ENCODE results near the gene CDKN1C. TPM values are rescaled to one million over a fixed set of nuclear protein-coding genes. Genes with fewer than 3 reads are reported as not detected.
"Not testable (repeated sequence)": the region's sequence is repeated elsewhere in the genome, so short reads cannot be mapped to it uniquely, and the experiment has no call there.

CDKN1C gene
- total RNA-seq, 1 experiment from 2014 or later, result 18.7 TPM

DNA sequence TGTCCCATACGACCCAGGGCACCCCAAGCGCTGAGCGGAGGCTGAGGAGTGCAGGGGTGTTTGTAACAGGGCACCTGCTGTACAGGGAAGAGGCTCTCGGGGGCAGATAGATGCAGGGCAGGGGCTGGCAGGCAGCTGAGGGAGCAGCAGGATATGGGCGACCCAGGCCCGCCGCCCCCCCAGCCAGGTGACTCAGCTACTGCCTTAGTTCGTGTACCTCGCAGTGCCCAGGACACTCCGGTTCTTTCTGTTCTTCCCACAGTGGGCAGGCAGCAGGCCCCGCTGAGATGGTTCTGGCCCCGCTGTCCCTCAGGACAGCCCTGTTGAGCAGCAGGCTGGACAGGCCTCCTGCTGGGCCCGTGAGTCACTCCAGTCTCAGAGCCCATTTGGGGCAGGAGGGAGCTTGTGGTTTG lies 27.4 kb upstream of the CDKN1C start:
- no peak for DNase-seq (ENCODE audit: low read depth, low spot score)
- in situ Hi-C loops (cut with HindIII; ENCODE audit: low pct_unique_long_range_greater_than_20kb, low sequenced_read_pairs), result no loop called here

- no peak for DNase-seq (ENCODE audit: low read depth, low spot score)
- in situ Hi-C loops (cut with HindIII; ENCODE audit: low pct_unique_long_range_greater_than_20kb, low sequenced_read_pairs), result no loop called here
Measured at GRCh38 chr11:2912498-2912897, 26.9 kb upstream of the CDKN1C start.

DNA sequence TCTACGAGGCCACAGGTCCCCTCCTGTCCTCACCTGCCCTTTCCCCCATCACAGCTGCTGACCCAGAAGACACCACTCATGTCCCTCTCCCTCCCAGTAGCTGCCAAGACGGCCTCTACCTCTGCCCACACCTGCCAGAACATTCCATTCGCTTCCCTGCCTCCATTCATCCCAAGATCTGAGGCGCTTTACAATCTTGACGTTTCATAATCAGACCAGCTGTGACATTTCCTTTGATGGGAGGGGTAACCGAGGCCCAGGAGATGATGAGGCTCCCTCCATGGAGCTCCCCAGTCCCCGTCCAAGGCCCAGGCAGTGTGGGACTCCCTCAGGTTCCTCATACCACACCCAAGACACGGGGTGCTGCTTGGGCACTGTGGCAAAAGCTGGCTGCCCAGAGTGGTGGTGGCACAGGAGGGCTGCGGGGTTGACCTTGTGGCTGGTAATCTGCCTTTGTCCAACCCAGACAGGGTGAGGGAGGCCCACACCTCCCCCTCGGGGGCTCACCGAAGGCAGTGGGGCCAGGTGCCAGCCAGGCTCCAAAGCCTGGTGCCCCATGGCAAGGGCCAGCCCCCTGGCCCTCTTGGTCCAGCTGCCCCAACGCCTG lies 26.3 kb upstream of the CDKN1C start:
- in situ Hi-C loops (cut with HindIII; ENCODE audit: low pct_unique_long_range_greater_than_20kb, low sequenced_read_pairs), result no loop called here

GRCh38 chr11:2911088-2911784 lies 25.7 kb upstream of the CDKN1C start:
- no peak for DNase-seq (ENCODE audit: low read depth, low spot score)
- in situ Hi-C loops (cut with HindIII; ENCODE audit: low pct_unique_long_range_greater_than_20kb, low sequenced_read_pairs), result no loop called here

More for the DNA sequence above, 26.3 kb upstream of the CDKN1C start:
- DNase-seq (ENCODE audit: low read depth, low spot score), result no peak

- DNase-seq (ENCODE audit: low read depth, low spot score), result no peak
- in situ Hi-C loops (cut with HindIII; ENCODE audit: low pct_unique_long_range_greater_than_20kb, low sequenced_read_pairs), result no loop called here
Measured at GRCh38 chr11:2910401-2910955, 24.9 kb upstream of the CDKN1C start.

- in situ Hi-C loops (cut with HindIII; ENCODE audit: low pct_unique_long_range_greater_than_20kb, low sequenced_read_pairs), result no loop called here
- DNase-seq (ENCODE audit: low read depth, low spot score), result no peak
Measured at GRCh38 chr11:2909133-2909902, 23.7 kb upstream of the CDKN1C start.

DNA sequence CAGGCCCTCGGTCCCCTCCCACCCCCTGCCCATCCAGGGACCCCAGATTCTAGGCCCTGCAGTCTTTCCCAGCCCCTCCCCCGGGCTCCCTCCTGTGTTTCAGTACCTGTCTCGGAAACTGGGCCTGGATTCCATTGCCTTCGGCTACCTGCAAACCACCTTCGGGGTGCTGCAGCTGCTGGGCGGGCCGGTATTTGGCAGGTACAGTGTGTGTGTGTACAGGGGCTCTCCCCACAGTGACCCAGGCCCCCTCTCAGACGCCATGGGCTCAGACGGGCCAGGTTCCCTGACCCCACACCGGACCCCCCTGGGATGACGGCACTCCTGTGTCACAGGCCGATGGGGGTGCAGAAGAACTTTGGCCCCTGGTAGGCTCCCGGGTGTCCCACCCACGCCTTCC lies 22.6 kb upstream of the CDKN1C start:
- in situ Hi-C loops (cut with HindIII; ENCODE audit: low pct_unique_long_range_greater_than_20kb, low sequenced_read_pairs), result no loop called here
- no peak for DNase-seq (ENCODE audit: low read depth, low spot score)

DNA sequence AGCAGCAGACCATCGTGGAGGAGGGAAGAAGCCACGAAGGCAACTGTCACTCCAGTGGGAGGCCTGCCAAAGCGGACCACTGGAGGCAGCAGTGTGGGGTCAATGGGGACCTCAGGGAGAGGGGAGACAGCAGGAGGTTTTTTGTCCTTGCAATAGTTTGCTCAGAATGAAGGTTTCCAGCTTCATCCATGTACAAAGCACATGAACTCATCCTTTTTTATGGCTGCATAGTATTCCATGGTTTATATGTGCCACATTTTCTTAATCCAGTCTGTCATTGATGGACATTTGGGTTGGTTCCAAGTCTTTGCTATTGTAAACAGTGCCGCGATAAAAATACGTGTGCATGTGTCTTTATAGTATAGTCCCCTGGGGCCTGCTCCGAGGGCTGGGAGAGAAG lies 19.7 kb upstream of the CDKN1C start:
- DNase-seq (ENCODE audit: low read depth, low spot score); in situ Hi-C loops (cut with HindIII; ENCODE audit: low pct_unique_long_range_greater_than_20kb, low sequenced_read_pairs): not testable (repeated sequence)

- in situ Hi-C loops (cut with HindIII; ENCODE audit: low pct_unique_long_range_greater_than_20kb, low sequenced_read_pairs), result no loop called here
- no peak for DNase-seq (ENCODE audit: low read depth, low spot score)
Measured at GRCh38 chr11:2904153-2905052, 18.8 kb upstream of the CDKN1C start.

GRCh38 chr11:2903672-2904011 lies 18.1 kb upstream of the CDKN1C start:
- in situ Hi-C loops (cut with HindIII; ENCODE audit: low pct_unique_long_range_greater_than_20kb, low sequenced_read_pairs), result no loop called here
- DNase-seq (ENCODE audit: low read depth, low spot score), result no peak

- in situ Hi-C loops (cut with HindIII; ENCODE audit: low pct_unique_long_range_greater_than_20kb, low sequenced_read_pairs), result no loop called here
- DNase-seq (ENCODE audit: low read depth, low spot score), result no peak
Measured at GRCh38 chr11:2902784-2903671, 17.5 kb upstream of the CDKN1C start.

GRCh38 chr11:2901854-2902783 lies 16.5 kb upstream of the CDKN1C start:
- DNase-seq (ENCODE audit: low read depth, low spot score), result peak; percentile 95
- in situ Hi-C loops (cut with HindIII; ENCODE audit: low pct_unique_long_range_greater_than_20kb, low sequenced_read_pairs), result no loop called here

DNA sequence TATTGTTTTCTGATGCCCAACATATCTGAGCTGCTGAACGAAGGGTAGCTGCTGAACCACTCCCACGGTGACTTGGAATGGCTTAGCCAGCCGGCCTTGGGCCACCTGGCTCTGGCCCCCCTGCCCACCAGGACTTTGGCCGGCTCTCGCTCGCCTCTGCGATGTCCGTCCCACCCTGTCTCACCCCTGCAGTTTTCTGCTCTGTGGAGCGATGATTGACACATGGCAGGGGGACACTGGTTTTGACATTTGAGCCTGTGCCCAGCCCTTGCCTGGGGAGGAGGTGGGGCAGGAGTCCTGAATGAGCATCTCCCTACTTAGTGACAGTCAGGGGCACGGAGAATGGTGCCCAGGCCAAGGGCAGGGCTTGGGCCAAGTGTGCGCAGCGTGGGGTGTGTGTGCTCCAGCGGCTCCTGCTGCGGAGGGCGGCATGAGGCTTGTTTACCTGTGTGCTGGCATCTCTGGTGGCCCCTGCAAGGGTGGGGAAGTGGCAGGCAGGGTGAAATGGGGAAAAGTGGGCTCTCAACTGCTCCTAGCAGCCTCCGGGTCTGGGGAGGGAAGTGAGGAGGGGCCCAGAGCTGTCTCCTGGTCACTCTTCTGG lies 15.7 kb upstream of the CDKN1C start:
- no peak for DNase-seq (ENCODE audit: low read depth, low spot score)
- in situ Hi-C loops (cut with HindIII; ENCODE audit: low pct_unique_long_range_greater_than_20kb, low sequenced_read_pairs), result no loop called here

DNA sequence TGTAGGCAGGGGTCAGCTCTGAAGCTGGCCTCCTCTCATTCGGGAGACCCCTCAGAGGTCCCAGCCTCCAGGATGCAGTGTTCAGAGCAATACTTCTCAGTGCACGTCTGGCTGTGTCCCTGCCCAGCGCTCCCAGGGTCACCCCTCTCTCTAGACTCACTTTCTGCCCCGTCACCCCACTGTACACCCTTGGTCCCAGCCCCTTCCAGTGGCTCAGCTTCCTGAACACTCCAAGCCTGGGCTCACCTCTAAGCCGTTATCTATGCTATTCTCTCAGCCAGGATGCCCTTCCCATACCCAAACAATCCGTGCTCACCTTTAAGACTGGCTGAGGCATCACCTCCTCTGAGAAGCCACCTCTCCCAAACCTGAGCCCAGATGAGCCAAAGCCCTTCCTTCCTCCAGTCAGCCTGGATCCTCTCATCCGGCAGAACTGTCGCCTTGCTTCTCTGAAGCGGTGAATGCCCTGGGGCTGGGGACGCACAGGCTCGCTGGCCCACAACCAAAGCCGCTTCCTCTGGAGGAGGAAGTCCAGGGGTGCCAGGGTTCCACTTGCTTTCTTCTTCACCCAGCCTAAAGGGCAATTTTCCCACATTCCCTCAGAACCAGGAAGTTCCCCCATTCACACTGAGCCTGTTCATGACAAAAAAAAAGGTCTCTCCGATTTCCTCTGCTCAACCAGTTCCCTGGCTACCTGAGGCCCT lies 13.7 kb upstream of the CDKN1C start:
- no peak for DNase-seq (ENCODE audit: low read depth, low spot score)
- in situ Hi-C loops (cut with HindIII; ENCODE audit: low pct_unique_long_range_greater_than_20kb, low sequenced_read_pairs), result no loop called here

All from SK-MEL-5 (cell line).